Skeletal muscle tissue (tissue), 4 donors: ENCODE results near the gene SLC25A43. TPM values are rescaled to one million over a fixed set of nuclear protein-coding genes. Genes with fewer than 3 reads are reported as not detected.
A peak's percentile ranks its signal among the peaks of the same experiment; 100 is the strongest.

ENCODE experiments used
- H3K27ac ChIP-seq: one replicate; pipeline ENCODE4 v1.7.0; 2013; ENCODE audit warnings: mild to moderate bottlenecking, low read depth, low read length, inconsistent platforms
- H3K27me3 ChIP-seq, 3 donors: one replicate each; pipeline ENCODE4 v1.7.0; 2013; ENCODE audit warnings: low read length in 3 of 3; ENCODE audit not compliant: control insufficient read depth in 3 of 3, insufficient read depth in 3 of 3
- H3K36me3 ChIP-seq, 3 donors: one replicate each; pipeline ENCODE4 v1.7.0; 2013; ENCODE audit warnings: low read length in 3 of 3; ENCODE audit not compliant: control insufficient read depth in 3 of 3, insufficient read depth in 3 of 3
- H3K4me1 ChIP-seq, 3 donors: one replicate each; pipeline ENCODE4 v1.7.0; 2013; ENCODE audit warnings: low read length in 3 of 3, mild to moderate bottlenecking in 3 of 3; ENCODE audit not compliant: control insufficient read depth in 3 of 3, insufficient read depth in 3 of 3
- H3K4me3 ChIP-seq, 3 donors: one replicate each; pipeline ENCODE4 v1.7.0; 2013; ENCODE audit warnings: low read length in 3 of 3
- H3K9ac ChIP-seq, 3 donors: one replicate each; pipeline ENCODE4 v1.7.0; 2013; ENCODE audit warnings: low read length in 3 of 3, mild to moderate bottlenecking in 3 of 3, moderate library complexity in 2 of 3, low read depth in 1 of 3
- H3K9me3 ChIP-seq, 3 donors: one replicate each; pipeline ENCODE4 v1.7.0; 2013; ENCODE audit warnings: low read length in 3 of 3; ENCODE audit not compliant: control insufficient read depth in 3 of 3
- total RNA-seq: library from RNA; depleted of rRNA; stranded (reverse); fragments of >200 nt; gene quantifications from one replicate; pipeline ENCODE4 v1.2.3, GENCODE V29; 2014
- donor health status: Osteomylitis.

SLC25A43 gene
- total RNA-seq, 1 donor from 2014 or later: 6.3 TPM

DNA sequence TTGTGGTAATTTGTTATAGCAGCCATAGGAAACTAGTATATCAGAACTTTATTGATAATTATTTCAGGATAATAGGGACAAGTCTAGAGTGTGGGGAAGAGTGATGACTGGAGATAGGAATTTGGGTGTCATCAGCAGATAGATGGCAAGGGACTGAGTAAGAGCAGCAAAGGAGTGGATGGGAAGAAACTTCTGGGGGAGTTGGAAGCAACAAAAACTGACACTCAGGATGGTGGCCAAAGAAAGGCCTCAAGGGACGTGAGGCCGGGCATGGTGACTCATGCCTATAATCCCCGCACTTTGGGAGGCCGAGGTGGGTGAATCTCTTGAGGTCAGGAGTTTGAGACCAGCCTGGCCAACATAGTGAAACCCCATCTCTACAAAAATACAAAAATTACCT lies 60.0 kb downstream of the SLC25A43 start:
- no peak overlapping the region for H3K4me3 ChIP-seq
- no peak overlapping the region for H3K27ac ChIP-seq
- no peaks in the 10 kb centered on the region for H3K4me1 ChIP-seq
- H3K27me3 ChIP-seq: no peaks in the 10 kb centered on the region
- H3K9ac ChIP-seq: no peak overlapping the region
- H3K9me3 ChIP-seq: no peaks in the 10 kb centered on the region
- H3K36me3 ChIP-seq: no peaks in the 10 kb centered on the region

DNA sequence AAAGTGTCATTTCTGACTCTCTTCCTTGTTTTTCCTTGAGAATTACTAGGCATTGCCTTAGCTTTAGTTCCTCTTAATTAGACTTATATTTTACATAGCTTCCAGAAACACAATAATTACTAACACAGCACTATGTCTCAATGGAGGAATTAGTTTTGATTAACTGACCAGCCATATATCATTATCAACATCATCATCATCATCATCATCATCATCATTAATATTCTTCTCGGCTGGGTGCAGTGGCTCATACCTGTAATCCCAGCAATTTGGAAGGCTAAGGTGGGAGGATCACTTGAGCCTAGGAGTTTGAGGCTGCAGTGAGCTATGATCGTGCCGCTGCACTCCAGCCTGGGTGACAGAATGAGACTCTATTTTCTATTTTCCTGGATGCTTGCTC lies 66.4 kb downstream of the SLC25A43 start:
- H3K27me3 ChIP-seq: no peaks in the 10 kb centered on the region
- H3K27ac ChIP-seq: no peak overlapping the region
- H3K4me1 ChIP-seq: peaks cover 6 to 19% (median 13%) of the 10 kb centered on the region in 3 donors
- H3K9ac ChIP-seq: no peak overlapping the region
- H3K9me3 ChIP-seq: no peaks in the 10 kb centered on the region
- peaks cover 6 to 7% (median 7%) of the 10 kb centered on the region in 3 donors for H3K36me3 ChIP-seq
- no peak overlapping the region for H3K4me3 ChIP-seq

DNA sequence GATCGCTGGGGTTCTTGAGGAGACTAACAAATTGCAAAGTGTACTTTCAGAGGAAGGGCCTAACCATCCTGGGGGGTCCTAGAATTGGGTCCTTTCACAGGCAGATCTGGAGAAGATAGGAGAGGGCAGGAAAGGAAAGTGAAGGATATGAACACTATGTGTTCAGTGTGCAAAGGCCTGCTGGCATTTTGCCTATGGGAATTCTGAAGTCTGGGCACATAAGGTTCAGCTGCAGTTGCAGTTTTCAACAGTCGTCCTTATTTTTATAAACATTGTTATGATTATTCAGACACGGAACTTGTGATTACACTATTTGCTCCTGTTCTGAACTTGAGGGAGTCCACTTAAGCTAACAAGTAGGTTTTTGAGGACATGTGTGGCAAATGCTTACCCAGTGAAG lies 67.8 kb downstream of the SLC25A43 start:
- H3K9ac ChIP-seq: no peak overlapping the region
- H3K4me1 ChIP-seq: peaks cover 6 to 20% (median 13%) of the 10 kb centered on the region in 3 donors
- H3K27me3 ChIP-seq: no peaks in the 10 kb centered on the region
- no peaks in the 10 kb centered on the region for H3K9me3 ChIP-seq
- H3K27ac ChIP-seq: no peak overlapping the region
- no peak overlapping the region for H3K4me3 ChIP-seq
- peaks cover 8 to 13% (median 12%) of the 10 kb centered on the region in 3 donors for H3K36me3 ChIP-seq

DNA sequence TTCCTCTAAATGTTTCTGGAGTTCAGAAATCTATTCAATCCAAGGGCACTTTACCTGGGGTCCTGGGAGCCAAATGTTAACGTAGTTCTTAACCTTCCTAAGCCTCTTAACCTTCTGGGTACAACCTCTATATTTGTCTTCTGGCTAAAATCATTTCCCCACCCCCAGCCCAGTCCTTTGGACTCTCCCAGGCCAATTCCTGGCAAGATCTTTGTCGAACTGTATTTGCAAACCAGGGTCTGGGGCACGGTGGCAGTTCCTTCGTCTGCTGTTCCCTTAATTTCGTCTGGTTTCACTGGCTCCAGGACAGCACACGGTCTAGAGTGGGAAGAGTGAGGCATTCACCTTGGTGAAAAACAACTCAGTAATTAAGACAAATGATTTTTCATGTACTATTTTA lies 68.3 kb downstream of the SLC25A43 start:
- Histone ChIP-seq H3K27ac (no peak overlapping the region), H3K9ac (peak overlapping the region in 1 of 3 donors; percentile 93), H3K36me3 (peaks cover 8 to 13% (median 12%) of the 10 kb centered on the region in 3 donors), H3K4me3 (peak overlapping the region in 2 of 3 donors; percentile 76 to 81), H3K9me3 (no peaks in the 10 kb centered on the region), H3K4me1 (peaks cover 6 to 20% (median 13%) of the 10 kb centered on the region in 3 donors), H3K27me3 (no peaks in the 10 kb centered on the region)

DNA sequence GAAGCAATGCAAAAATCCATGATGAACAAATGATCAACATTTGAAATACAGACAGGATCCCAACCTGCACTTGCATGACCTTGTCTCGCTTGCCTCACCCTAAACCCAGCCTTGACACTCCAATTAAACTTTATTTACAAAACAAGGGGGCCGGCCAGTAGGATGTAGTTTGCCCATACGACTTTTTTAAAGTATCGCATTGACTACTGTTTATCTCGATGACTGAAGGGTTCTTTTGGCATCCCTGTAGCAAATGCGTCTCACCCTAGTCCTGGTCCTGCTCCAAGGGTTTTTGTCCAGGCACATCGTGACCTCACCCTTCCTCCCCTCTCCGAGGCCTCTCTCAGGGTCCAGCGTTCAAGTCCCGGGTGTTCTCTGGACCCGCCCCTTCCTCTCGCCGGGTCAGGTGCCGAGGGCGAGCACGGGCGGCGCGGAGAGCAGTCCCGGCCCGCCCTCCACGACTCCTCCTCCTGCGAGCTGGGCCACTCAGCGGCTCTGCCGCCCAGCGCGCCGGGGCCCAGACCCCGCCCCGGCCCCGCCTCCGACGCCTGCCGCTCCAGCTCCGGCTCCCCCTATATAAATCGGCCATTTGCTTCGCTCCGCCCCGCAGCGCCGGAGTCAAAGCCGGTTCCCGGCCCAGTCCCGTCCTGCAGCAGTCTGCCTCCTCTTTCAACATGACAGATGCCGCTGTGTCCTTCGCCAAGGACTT lies 68.9 kb downstream of the SLC25A43 start, which contains the start of gene SLC25A5:
Gene SLC25A5 (plus strand): TSS at position 603 of the 709 bp plus-strand sequence. CDS start 72 bp downstream, at position 675.
- no peaks in the 10 kb centered on the region for H3K9me3 ChIP-seq
- peak within 1 kb of the TSS; percentile 89 to 93 (median 93) for H3K9ac ChIP-seq
- peak within 1 kb of the TSS; percentile 81 to 84 (median 81) for H3K4me3 ChIP-seq
- peaks cover 6 to 20% (median 13%) of the 10 kb centered on the region in 3 donors for H3K4me1 ChIP-seq
- no peaks in the 10 kb centered on the region for H3K27me3 ChIP-seq
- H3K36me3 ChIP-seq: peaks cover 8 to 13% (median 12%) of the 10 kb centered on the region in 3 donors
- peak within 1 kb of the TSS; percentile 97 for H3K27ac ChIP-seq

- peaks cover 8 to 13% (median 12%) of the 10 kb centered on the region in 3 donors for H3K36me3 ChIP-seq
- peak overlapping the region; percentile 89 to 93 (median 93) for H3K9ac ChIP-seq
- no peaks in the 10 kb centered on the region for H3K9me3 ChIP-seq
- peak overlapping the region; percentile 81 to 84 (median 81) for H3K4me3 ChIP-seq
- peak overlapping the region; percentile 97 for H3K27ac ChIP-seq
- peaks cover 6 to 20% (median 13%) of the 10 kb centered on the region in 3 donors for H3K4me1 ChIP-seq
- no peaks in the 10 kb centered on the region for H3K27me3 ChIP-seq
Measured at GRCh38 chrX:119468551-119469312, 69.6 kb downstream of the SLC25A43 start.

GRCh38 chrX:119469313-119469635 lies 70.1 kb downstream of the SLC25A43 start:
- Histone ChIP-seq H3K36me3 (peaks cover 8 to 13% (median 12%) of the 10 kb centered on the region in 3 donors), H3K4me1 (peaks cover 6 to 20% (median 13%) of the 10 kb centered on the region in 3 donors), H3K9me3 (no peaks in the 10 kb centered on the region), H3K9ac (peak overlapping the region; percentile 46 to 86 (median 85)), H3K27ac (peak overlapping the region; percentile 97), H3K4me3 (peak overlapping the region; percentile 78 to 81 (median 81)), H3K27me3 (no peaks in the 10 kb centered on the region)

GRCh38 chrX:119474615-119475388 lies 75.7 kb downstream of the SLC25A43 start:
- no peak overlapping the region for H3K4me3 ChIP-seq
- H3K27me3 ChIP-seq: no peaks in the 10 kb centered on the region
- H3K36me3 ChIP-seq: peaks cover 8 to 13% (median 12%) of the 10 kb centered on the region in 3 donors
- H3K27ac ChIP-seq: no peak overlapping the region
- H3K9ac ChIP-seq: no peak overlapping the region
- H3K9me3 ChIP-seq: no peaks in the 10 kb centered on the region
- peaks cover 5 to 13% (median 6%) of the 10 kb centered on the region in 3 donors for H3K4me1 ChIP-seq

- H3K27me3 ChIP-seq: no peaks in the 10 kb centered on the region
Measured at GRCh38 chrX:119475389-119476101, 76.4 kb downstream of the SLC25A43 start.

More at GRCh38 chrX:119475389-119476101, 76.4 kb downstream of the SLC25A43 start:
- H3K27ac ChIP-seq: no peak overlapping the region
- peaks cover 0 to 7% (median 2%) of the 10 kb centered on the region in 3 donors for H3K4me1 ChIP-seq
- H3K36me3 ChIP-seq: peaks cover under 1 to 6% (median 6%) of the 10 kb centered on the region in 3 donors
- no peaks in the 10 kb centered on the region for H3K9me3 ChIP-seq
- no peak overlapping the region for H3K9ac ChIP-seq
- no peak overlapping the region for H3K4me3 ChIP-seq
